HepG2 (cell line): ENCODE results near the gene GPATCH8.

Experiments used
- ARID3A ChIP-seq: IDR thresholded peaks from 2 replicates; pipeline ENCODE4 v1.6.1; 2012; ENCODE audit warnings: low read depth, low read length, improper control_type of control experiment
- CTCF ChIP-seq: sonication (generic); formaldehyde crosslinking; IDR thresholded peaks from 2 replicates; pipeline ENCODE4 v1.5.0; 2020; ENCODE audit warnings: mild to moderate bottlenecking, missing genetic modification reagents, moderate library complexity
- ELK4 ChIP-seq: sonication (generic); formaldehyde crosslinking; IDR thresholded peaks from 2 replicates; pipeline ENCODE4 v1.9.0; 2021; ENCODE audit warnings: missing genetic modification reagents, borderline replicate concordance
- EZH2 ChIP-seq: conservative IDR thresholded peaks from 2 replicates; pipeline ENCODE4 v1.6.1; 2012; ENCODE audit warnings: mild to moderate bottlenecking, low read depth, low read length, moderate library complexity
- KDM1A ChIP-seq: IDR thresholded peaks from 2 replicates; pipeline ENCODE4 v1.6.1; 2016; ENCODE audit warnings: missing compliant biosample characterization
- KDM4B ChIP-seq: sonication (generic); formaldehyde crosslinking; IDR thresholded peaks from 2 replicates; pipeline ENCODE4 v1.4.0; 2020; ENCODE audit warnings: missing genetic modification reagents
- MYC ChIP-seq: sonication (generic); formaldehyde crosslinking; IDR thresholded peaks from 2 replicates; pipeline ENCODE4 v1.9.0; 2021; ENCODE audit warnings: missing genetic modification reagents, borderline replicate concordance
- MZF1 ChIP-seq: sonication (generic); formaldehyde crosslinking; IDR thresholded peaks from 2 replicates; pipeline ENCODE4 v1.8.1; 2023; ENCODE audit warnings: mild to moderate bottlenecking, missing genetic modification reagents, borderline replicate concordance
- TCF12 ChIP-seq, 2 experiments: fragments of 450-650 bp in 1 of 2; sonication (generic) in 1 of 2; formaldehyde crosslinking in 1 of 2; IDR thresholded peaks; 2 replicates each; pipeline versions ENCODE4 v1.6.1 to v1.8.0; 2017 to 2022; ENCODE audit warnings: antibody characterized with exemption in 1 of 2, mild to moderate bottlenecking in 1 of 2, missing genetic modification reagents in 1 of 2, moderate library complexity in 1 of 2
- ZBTB46 ChIP-seq: sonication (generic); formaldehyde crosslinking; IDR thresholded peaks from 2 replicates; pipeline ENCODE4 v1.4.0; 2020; ENCODE audit warnings: mild to moderate bottlenecking, missing genetic modification reagents, borderline replicate concordance
- ZFX ChIP-seq: sonication (generic); formaldehyde crosslinking; IDR thresholded peaks from 2 replicates; pipeline ENCODE4 v1.4.0; 2020; ENCODE audit warnings: mild to moderate bottlenecking, low read depth, missing genetic modification reagents, moderate library complexity
- ZNF362 ChIP-seq: sonication (generic); formaldehyde crosslinking; IDR thresholded peaks from 2 replicates; pipeline ENCODE4 v1.4.0; 2020; ENCODE audit warnings: missing genetic modification reagents, mild to moderate bottlenecking, borderline replicate concordance

GRCh38 chr17:44374306-44375195, 128.7 kb downstream of the GPATCH8 start:
- TF ChIP-seq ZNF362 (no peak), ARID3A (no peak), EZH2 (no peak), TCF12 (IDR thresholded peaks at IDR 0.05) (no peak), TCF12 (CRISPR knock-in tag; IDR thresholded peaks at IDR 0.05) (no peak), MZF1 (CRISPR knock-in tag) (no peak), CTCF (CRISPR knock-in tag) (0 out of 2 replicates have a peak, but pooled peaks have one; percentile 2), KDM4B (no peak), KDM1A (CRISPR knock-in tag) (no peak), MYC (CRISPR knock-in tag) (peak; percentile 25; the same call in 1 of the 2 replicates), ELK4 (no peak), ZBTB46 (no peak), ZFX (CRISPR knock-in tag) (peak; percentile 79)
